IPS-18c (cell line): ENCODE results near the gene MAN2B2.

Experiments used
- H3K4me3 ChIP-seq: 2 replicates; pipeline ENCODE4 v1.7.0; 2013; ENCODE audit warnings: low read depth, mild to moderate bottlenecking, low read length, moderate library complexity; ENCODE audit not compliant: insufficient read depth
- H3K9me3 ChIP-seq: one replicate; pipeline ENCODE4 v1.6.1; 2013; ENCODE audit warnings: mild to moderate bottlenecking, low read length, moderate library complexity; ENCODE audit not compliant: control insufficient read depth, insufficient read depth

The MAN2B2 gene

DNA sequence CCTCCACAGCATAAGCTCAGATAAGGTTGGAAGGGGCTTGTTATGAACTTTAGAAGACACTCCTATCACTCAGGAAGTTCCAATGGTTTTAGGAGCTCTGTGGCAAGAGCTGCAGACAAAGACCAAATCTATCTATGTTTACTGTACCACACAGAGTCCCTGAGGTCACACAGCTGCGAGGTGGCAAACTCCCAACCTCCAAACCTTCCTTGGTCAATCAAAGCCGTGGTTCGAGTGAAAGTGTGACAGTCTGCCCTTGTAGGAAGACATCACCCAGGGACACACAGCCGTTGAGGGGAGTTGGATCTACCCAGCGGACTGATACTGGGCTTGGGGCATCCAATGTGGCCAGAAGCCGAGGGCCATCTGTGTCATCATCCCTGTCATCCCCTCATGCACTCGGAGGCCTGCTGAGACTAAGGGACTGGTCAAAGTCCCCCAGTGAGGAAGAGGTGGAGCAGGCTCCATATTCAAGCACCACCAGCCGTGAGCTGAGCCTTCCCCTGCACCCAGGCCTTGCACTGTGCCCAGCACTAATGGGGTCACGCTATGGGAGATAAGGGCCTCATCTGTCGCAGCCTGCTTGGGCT lies 26.8 kb downstream of the MAN2B2 start:
- Histone ChIP-seq H3K9me3 (peaks cover 3% of the 10 kb centered on the region), H3K4me3 (no peak overlapping the region)

DNA sequence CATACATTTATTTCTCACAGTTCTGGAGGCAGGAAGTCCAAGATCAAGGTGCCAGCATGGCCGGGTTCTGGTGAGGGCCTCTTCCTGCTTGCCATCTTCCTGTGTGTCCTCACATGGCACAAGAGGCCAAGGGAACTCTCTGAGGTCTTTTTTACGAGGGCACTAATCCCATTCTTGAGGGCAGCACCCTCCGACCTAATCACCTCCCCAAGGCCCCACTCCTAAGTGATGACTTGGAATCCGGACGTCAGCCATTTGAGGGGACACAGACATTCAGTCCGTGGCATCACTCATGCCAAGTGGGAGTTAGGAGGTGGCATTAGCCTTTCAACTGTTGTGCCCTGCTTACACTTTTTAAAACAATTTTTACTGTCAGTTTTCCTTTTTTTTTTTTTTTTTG lies 27.3 kb downstream of the MAN2B2 start:
- H3K9me3 ChIP-seq, result peaks cover 3% of the 10 kb centered on the region
- no peak overlapping the region for H3K4me3 ChIP-seq

- H3K9me3 ChIP-seq, result peaks cover 3% of the 10 kb centered on the region
- H3K4me3 ChIP-seq, result no peak overlapping the region
Measured at GRCh38 chr4:6603128-6603527, 28.1 kb downstream of the MAN2B2 start.

DNA sequence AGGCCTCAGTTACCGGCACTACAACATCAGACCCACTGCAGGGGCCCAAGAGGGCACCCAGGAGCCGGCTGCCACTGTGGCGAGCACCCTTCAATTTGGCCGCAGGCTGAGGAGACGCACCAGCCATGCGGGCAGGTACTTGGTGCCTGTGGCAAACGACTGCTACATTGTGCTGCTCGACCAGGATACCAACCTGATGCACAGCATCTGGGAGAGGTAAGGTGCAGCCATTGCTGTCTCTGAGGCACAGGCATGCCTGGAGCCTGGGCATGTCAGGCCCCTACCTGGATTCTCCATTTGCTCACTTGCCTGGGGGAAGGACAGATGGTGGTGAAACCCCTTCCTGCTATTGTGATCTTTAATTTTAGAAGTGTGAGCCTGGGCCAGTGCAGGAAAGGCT lies 30.1 kb downstream of the MAN2B2 start:
- Histone ChIP-seq H3K9me3 (peaks cover 3% of the 10 kb centered on the region), H3K4me3 (no peak overlapping the region)

- Histone ChIP-seq H3K4me3 (no peak overlapping the region), H3K9me3 (peaks cover 3% of the 10 kb centered on the region)
Measured at GRCh38 chr4:6605605-6606004, 30.6 kb downstream of the MAN2B2 start.

GRCh38 chr4:6606465-6607235 lies 31.7 kb downstream of the MAN2B2 start:
- peaks cover 3% of the 10 kb centered on the region for H3K9me3 ChIP-seq
- H3K4me3 ChIP-seq, result no peak overlapping the region

- Histone ChIP-seq H3K9me3 (peaks cover 3% of the 10 kb centered on the region), H3K4me3 (no peak overlapping the region)
Measured at GRCh38 chr4:6607368-6608055, 32.5 kb downstream of the MAN2B2 start.

DNA sequence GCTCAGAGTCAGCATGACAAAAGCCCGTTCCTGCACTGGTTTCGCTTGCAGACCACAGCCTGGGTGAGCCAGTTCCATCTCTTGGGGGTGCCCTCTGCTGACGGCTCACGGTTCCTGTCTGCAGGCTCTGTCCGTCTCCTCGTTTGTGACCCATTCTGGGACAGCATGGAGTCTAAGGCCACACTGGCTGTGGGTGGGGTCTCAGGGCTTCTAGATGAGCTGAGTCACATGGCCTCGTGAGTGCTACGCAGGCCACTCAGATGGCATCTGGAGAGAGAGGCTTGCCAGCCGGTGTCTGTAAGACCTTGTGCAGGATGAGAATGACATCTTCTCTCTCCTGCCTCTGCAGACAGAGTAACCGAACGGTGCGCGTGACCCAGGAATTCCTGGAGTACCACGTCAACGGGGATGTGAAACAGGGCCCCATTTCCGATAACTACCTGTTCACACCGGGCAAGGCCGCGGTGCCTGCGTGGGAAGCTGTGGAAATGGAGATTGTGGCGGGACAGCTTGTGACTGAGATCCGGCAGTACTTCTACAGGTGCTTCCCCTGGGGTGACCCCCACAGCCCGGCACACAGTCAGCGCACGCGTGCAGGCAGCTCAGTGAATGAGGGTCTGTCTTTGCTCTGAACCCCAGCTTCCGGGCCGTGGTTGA lies 33.9 kb downstream of the MAN2B2 start:
- Histone ChIP-seq H3K4me3 (no peak overlapping the region), H3K9me3 (peaks cover 3% of the 10 kb centered on the region)

DNA sequence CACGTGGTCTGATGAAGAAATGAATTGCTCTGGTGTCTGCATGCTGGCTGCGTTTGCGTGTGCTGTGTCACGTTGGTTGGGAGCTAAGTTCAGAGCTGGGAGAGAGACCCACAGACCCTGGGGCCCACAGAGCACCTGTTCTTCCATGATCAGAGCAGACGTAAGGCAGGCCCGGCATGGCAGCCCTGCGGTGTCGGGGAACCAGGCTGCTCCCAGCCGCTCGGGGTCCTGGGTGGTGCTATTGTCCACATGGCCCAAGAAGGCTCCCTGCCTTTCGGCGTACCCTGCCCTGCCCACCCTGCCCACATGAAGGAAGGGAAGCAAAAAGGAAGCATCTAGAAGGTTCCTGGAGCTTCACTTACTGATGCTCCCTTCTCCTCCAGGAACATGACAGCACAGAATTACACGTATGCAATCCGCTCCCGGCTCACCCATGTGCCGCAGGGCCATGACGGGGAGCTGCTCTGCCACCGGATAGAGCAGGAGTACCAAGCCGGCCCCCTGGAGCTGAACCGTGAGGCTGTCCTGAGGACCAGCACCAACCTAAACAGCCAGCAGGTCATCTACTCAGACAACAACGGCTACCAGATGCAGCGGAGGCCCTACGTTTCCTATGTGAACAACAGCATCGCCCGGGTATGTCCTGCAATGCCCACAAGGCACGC lies 34.6 kb downstream of the MAN2B2 start:
- no peak overlapping the region for H3K4me3 ChIP-seq
- H3K9me3 ChIP-seq, result peaks cover 2% of the 10 kb centered on the region

GRCh38 chr4:6610856-6611430 lies 36.0 kb downstream of the MAN2B2 start:
- Histone ChIP-seq H3K4me3 (no peak overlapping the region), H3K9me3 (no peaks in the 10 kb centered on the region)

GRCh38 chr4:6612961-6613675 lies 38.1 kb downstream of the MAN2B2 start:
- no peaks in the 10 kb centered on the region for H3K9me3 ChIP-seq
- no peak overlapping the region for H3K4me3 ChIP-seq

DNA sequence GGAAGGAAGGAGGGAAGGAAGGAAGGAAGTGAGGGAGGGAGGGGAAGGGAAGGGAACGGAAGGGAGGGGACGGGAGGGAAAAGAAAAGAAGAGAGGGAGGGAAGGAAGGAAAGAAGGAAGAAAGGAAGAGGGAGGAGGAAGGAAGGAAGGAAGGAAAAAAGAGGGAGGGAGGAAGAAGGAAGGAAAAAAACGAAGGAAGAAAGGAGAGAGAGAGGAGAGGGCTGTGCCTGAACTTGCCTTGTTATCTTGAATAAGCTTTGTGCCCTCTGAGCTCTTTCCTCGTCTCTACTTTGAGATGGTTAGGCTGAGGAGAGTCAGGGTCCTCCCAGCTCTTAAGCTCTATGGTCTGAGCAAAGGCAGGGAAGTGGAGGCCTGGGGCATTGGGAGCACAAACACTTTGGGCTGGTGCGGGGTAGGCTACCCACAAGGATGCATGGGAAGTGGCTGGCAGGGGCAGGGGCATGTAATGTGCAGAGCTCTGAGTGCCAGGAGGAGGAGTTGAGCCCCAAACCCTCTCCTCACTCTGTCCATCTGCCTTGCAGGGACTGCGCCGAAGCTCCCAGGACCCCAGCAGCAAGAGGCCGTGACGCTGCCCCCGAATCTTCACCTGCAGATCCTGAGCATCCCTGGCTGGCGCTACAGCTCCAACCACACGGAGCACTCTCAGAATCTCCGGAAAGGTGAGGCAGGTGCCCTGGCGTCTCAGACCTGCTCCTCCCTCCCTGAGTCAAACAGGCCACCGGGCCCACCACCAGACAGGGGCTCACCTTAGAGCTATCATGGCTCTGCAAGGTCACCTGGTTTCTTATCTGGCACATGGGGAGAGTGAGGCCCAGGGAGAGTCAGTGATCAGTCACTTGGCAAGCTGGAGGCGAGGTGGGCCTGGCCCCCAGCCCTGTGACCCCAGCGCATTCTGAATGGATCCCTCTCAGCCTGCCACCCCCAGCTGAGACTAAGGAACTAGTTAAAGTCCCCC lies 39.0 kb downstream of the MAN2B2 start:
- Histone ChIP-seq H3K4me3 (no peak overlapping the region), H3K9me3 (no peaks in the 10 kb centered on the region)

DNA sequence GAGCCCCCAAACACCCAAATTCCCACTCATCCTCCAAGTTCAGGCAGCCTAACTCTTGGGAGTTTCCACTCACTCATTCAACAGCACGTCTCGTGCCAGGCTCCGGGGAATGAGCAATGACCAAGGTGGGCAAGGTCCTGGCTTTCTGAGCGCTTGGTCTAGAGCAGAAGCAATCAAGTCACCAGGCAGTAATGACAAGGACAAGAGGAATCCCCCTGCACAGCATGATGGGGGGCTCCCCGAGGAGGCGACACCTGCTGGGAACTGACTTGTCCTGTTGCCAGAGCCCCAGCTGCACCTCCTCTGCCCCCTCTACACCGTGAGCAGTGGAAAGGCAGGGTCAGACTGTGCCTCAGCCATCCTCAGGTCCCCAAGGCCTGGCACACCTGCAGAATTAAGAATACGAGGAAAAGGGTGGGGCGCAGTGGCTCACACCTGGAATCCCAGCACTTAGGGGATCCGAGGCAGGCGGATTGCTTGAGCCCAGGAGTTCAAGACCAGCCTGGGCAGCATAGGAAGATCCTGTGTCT lies 39.8 kb downstream of the MAN2B2 start:
- Histone ChIP-seq H3K4me3 (no peak overlapping the region), H3K9me3 (no peaks in the 10 kb centered on the region)

- H3K4me3 ChIP-seq, result no peak overlapping the region
- H3K9me3 ChIP-seq, result no peaks in the 10 kb centered on the region
Measured at GRCh38 chr4:6616087-6616995, 41.4 kb downstream of the MAN2B2 start.
